H1 (cell line): ENCODE measurements around the gene CEMIP2. TPM values are rescaled to one million over a fixed set of nuclear protein-coding genes. Genes with fewer than 3 reads are reported as not detected.

Experiments used
- ASH2L ChIP-seq: fragments of 200-600, 300-600 bp; sonication (generic); IDR thresholded peaks from one replicate; pipeline ENCODE4 v1.7.1; 2017; ENCODE audit warnings: low read length
- BACH1 ChIP-seq: IDR thresholded peaks from 2 replicates; pipeline ENCODE4 v1.6.1; 2012; ENCODE audit warnings: low read length, improper control_type of control experiment
- CHD2 ChIP-seq: IDR thresholded peaks from 2 replicates; pipeline ENCODE4 v1.6.1; 2012; ENCODE audit warnings: low read length, improper control_type of control experiment
- CREB1 ChIP-seq: IDR thresholded peaks from 2 replicates; pipeline ENCODE4 v1.6.1; 2012; ENCODE audit warnings: inconsistent platforms
- EGR1 ChIP-seq: IDR thresholded peaks from 2 replicates; pipeline ENCODE4 v1.6.1; 2011; ENCODE audit warnings: low read depth, low read length, borderline replicate concordance
- FOSL1 ChIP-seq: IDR thresholded peaks from 2 replicates; pipeline ENCODE4 v1.6.1; 2011; ENCODE audit warnings: mild to moderate bottlenecking, low read depth, low read length, moderate library complexity; ENCODE audit not compliant: insufficient read depth
- GTF2F1 ChIP-seq: IDR thresholded peaks from 2 replicates; pipeline ENCODE4 v1.6.1; 2012; ENCODE audit warnings: low read depth, low read length, improper control_type of control experiment, borderline replicate concordance
- HDAC2 ChIP-seq, 2 experiments: fragments of 300-600 bp in 1 of 2; sonication (generic) in 1 of 2; IDR thresholded peaks; 2 replicates each; pipeline ENCODE4 v1.6.1; 2011 to 2012; ENCODE audit warnings: low read depth in 2 of 2, low read length in 2 of 2, mild to moderate bottlenecking in 2 of 2, moderate library complexity in 2 of 2, borderline replicate concordance in 1 of 2, inconsistent platforms in 1 of 2
- JUND ChIP-seq: IDR thresholded peaks from 2 replicates; pipeline ENCODE4 v1.6.1; 2011; ENCODE audit warnings: mild to moderate bottlenecking, improper control_type of control experiment, low read length
- KDM5A ChIP-seq: fragments of 200-600 bp; IDR thresholded peaks from 2 replicates; pipeline ENCODE4 v1.7.1; 2012; ENCODE audit warnings: mild to moderate bottlenecking, low read length, inconsistent platforms, mixed read lengths
- NRF1 ChIP-seq: IDR thresholded peaks from 2 replicates; pipeline ENCODE4 v1.6.1; 2011; ENCODE audit warnings: mild to moderate bottlenecking, low read depth, low read length, improper control_type of control experiment
- RAD21 ChIP-seq, 2 experiments: IDR thresholded peaks in 1 of 2; conservative IDR thresholded peaks in 1 of 2; 2 replicates each; pipeline ENCODE4 v1.6.1; 2011; ENCODE audit warnings: low read depth in 2 of 2, low read length in 2 of 2, improper control_type of control experiment in 1 of 2, inconsistent platforms in 1 of 2, mild to moderate bottlenecking in 1 of 2, moderate library complexity in 1 of 2
- RBBP5 ChIP-seq: IDR thresholded peaks from 2 replicates; pipeline ENCODE4 v1.7.1; 2012; ENCODE audit warnings: low read depth, mild to moderate bottlenecking, inconsistent platforms, low read length, moderate library complexity, borderline replicate concordance
- RNF2 ChIP-seq: fragments of 200-900, 300-1000 bp; sonication (generic); IDR thresholded peaks from 2 replicates; pipeline ENCODE4 v1.7.1; 2016; ENCODE audit warnings: borderline replicate concordance, low read depth, mild to moderate bottlenecking, antibody characterized with exemption, low read length; ENCODE audit not compliant: poor library complexity, severe bottlenecking; ENCODE audit errors: missing control alignments
- SRF ChIP-seq: IDR thresholded peaks from 2 replicates; pipeline ENCODE4 v1.6.1; 2011; ENCODE audit warnings: mild to moderate bottlenecking, low read depth, low read length, moderate library complexity
- TEAD4 ChIP-seq: IDR thresholded peaks from 2 replicates; pipeline ENCODE4 v1.6.1; 2012; ENCODE audit warnings: low read depth, low read length, inconsistent platforms, mixed read lengths
- polyA plus RNA-seq, 7 experiments: library from polyadenylated mRNA; depleted of rRNA in 3 of 7; stranded (reverse) in 5 of 7; unstranded in 2 of 7; fragments of >200 nt in 5 of 7; fragments of 200-250 nt in 2 of 7; gene quantifications; 1 replicate in 5 of 7; 2 replicates in 1 of 7; 4 replicates in 1 of 7; pipeline versions ENCODE4 v1.2.1 to v1.2.3, GENCODE V29; 2011 to 2013; ENCODE audit warnings: missing spikeins in 2 of 7, mixed read lengths in 2 of 7
- total RNA-seq: library from RNA; stranded (reverse); fragmentation: NEBNext Ultra II Directional; extraction: Animal tissue kit (Norgen Biotek cat#: 25700); gene quantifications from 2 replicates; pipeline ENCODE4 v1.2.1, GENCODE V29; 2021
- TF ChIP-seq, protein P1 (sequence below): IDR thresholded peaks from 2 replicates; pipeline ENCODE4 v1.6.1; 2011; ENCODE audit warnings: low read length, improper control_type of control experiment
- TF ChIP-seq, protein P2 (sequence below): IDR thresholded peaks from 2 replicates; pipeline ENCODE4 v1.6.1; 2011; ENCODE audit warnings: low read depth, mild to moderate bottlenecking, low read length; ENCODE audit not compliant: insufficient read depth
- TF ChIP-seq, protein P3 (sequence below): IDR thresholded peaks from 2 replicates; pipeline ENCODE4 v1.6.1; 2012; ENCODE audit warnings: inconsistent platforms
- TF ChIP-seq, protein P4 (sequence below): IDR thresholded peaks from 2 replicates; pipeline ENCODE4 v1.6.1; 2012; ENCODE audit warnings: low read length, inconsistent platforms

Gene CEMIP2
- total and polyA plus RNA-seq, 2 of the 8 experiments (the other 6 are each of a cell fraction or from before 2014, with no cell fraction given) = 25.2 to 52.1 TPM

DNA sequence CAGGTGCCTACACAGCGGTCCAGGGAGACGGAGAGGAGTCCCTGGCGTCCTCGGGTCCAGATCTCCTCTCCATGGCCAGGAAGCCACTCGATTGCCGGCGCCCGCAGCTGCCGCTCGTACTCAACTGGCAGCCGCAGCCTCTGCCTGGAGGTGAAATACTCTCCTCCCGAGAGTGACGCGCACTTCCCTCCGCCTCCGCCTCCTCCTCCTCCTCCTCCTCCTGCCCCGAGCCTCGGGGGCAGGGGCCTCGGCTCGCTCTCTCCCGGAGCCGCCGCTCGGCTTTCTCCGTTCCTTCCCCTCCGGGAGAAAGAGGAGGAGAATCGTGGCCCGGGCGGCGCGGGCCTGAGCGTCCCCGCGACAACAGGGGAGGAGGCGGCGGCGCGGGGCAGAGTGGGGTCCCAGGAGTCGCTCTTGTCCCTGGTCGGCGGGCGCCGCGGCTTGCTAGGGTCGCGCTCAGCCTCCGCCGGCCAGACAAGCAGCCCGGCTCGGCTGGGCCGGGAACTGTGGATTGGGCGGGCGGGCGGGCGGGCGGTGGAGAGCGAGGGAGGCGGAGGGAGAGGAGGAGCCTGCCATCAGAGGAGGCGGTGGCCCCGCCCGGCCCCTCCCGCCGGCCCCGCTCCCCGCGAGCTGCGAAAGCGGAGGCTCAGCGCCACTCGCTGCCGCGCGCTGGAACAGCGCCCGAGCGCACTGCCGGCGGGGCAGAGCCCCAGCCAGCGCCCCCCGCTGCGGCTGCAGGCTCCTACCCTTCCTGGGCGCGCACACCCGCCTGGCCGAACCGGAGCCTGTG lies at the start of gene CEMIP2 (continued):
- peak; percentile 66; the same call in 1 of the 2 replicates for TF ChIP-seq GTF2F1
- TF ChIP-seq RBBP5 = peak; percentile 81; the same call in 1 of the 2 replicates
- TF ChIP-seq BACH1 = no peak
- TF ChIP-seq HDAC2 (IDR thresholded peaks at IDR 0.05; ENCODE audit: borderline replicate concordance in 1 of 2, low read depth in 2 of 2, low read length in 2 of 2) = no peak
- TF ChIP-seq SRF = no peak
- TF ChIP-seq, protein P1, sequence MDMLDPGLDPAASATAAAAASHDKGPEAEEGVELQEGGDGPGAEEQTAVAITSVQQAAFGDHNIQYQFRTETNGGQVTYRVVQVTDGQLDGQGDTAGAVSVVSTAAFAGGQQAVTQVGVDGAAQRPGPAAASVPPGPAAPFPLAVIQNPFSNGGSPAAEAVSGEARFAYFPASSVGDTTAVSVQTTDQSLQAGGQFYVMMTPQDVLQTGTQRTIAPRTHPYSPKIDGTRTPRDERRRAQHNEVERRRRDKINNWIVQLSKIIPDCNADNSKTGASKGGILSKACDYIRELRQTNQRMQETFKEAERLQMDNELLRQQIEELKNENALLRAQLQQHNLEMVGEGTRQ = no peak
- no peak for TF ChIP-seq KDM5A
- TF ChIP-seq EGR1 = no peak
- TF ChIP-seq JUND = no peak
- TF ChIP-seq, protein P2, sequence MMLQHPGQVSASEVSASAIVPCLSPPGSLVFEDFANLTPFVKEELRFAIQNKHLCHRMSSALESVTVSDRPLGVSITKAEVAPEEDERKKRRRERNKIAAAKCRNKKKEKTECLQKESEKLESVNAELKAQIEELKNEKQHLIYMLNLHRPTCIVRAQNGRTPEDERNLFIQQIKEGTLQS = no peak
- TF ChIP-seq CHD2 = no peak
- TF ChIP-seq RAD21 (IDR thresholded peaks at IDR 0.05 in 1 of 2, conservative IDR thresholded peaks at IDR 0.05 in 1 of 2; ENCODE audit: low read depth in 2 of 2, low read length in 2 of 2) = peak; percentile 71 to 85
- peak; percentile 47 for TF ChIP-seq ASH2L
- no peak for TF ChIP-seq TEAD4
- 0 out of 2 replicates have a peak, but pooled peaks have one; percentile 0 for TF ChIP-seq FOSL1
- TF ChIP-seq CREB1 = peak; percentile 66
- TF ChIP-seq, protein P3, sequence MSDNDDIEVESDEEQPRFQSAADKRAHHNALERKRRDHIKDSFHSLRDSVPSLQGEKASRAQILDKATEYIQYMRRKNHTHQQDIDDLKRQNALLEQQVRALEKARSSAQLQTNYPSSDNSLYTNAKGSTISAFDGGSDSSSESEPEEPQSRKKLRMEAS = no peak
- no peak for TF ChIP-seq NRF1
- no peak for TF ChIP-seq RNF2
- TF ChIP-seq, protein P4, sequence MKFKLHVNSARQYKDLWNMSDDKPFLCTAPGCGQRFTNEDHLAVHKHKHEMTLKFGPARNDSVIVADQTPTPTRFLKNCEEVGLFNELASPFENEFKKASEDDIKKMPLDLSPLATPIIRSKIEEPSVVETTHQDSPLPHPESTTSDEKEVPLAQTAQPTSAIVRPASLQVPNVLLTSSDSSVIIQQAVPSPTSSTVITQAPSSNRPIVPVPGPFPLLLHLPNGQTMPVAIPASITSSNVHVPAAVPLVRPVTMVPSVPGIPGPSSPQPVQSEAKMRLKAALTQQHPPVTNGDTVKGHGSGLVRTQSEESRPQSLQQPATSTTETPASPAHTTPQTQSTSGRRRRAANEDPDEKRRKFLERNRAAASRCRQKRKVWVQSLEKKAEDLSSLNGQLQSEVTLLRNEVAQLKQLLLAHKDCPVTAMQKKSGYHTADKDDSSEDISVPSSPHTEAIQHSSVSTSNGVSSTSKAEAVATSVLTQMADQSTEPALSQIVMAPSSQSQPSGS = no peak
